ENCODE measurements around the gene DDX3X.
"Not testable (repeated sequence)": the region's sequence is repeated elsewhere in the genome, so short reads cannot be mapped to it uniquely, and the experiment has no call there.

Gene DDX3X

DNA sequence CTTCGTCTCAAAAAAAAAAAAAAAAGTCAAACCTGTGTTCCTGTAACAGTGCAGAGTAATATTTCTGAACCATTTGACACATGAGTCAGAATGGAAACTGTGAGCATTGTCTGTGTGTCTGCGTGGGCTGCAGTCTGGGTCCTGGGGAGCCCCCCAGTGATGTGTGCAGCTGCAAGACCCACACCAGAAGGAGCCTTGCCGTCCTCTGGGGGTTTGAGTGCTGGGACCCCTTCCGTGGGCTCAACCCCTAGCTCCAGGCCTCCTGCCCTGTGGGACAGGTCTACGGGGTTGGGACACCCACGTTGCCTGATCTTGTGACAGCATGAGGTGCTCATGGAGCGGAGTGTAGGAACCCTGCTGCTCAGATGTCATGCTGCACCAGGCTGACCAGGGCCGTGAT is 43.7 kb downstream of the DDX3X start:
- no peak for DNase-seq

DNA sequence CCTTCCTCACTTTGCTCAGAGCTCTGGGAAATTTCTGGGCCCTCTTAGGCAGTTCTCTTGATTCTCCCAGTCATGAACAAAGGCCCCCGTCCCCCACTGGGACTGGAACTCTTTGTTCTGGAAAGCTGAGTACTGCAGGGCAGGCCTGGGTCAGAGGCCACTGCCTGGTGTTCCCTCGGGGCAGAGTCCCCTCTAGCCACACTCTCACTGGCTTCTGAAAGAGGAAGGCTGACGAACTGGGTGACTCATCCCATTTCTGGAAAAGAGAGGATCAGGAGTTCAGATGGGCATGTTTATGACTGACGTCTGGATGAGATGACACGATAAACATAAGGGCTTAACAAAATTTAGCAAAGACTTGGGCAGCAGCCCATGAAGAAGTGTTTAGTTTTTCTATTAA is 47.7 kb downstream of the DDX3X start:
- no peak for DNase-seq

DNA sequence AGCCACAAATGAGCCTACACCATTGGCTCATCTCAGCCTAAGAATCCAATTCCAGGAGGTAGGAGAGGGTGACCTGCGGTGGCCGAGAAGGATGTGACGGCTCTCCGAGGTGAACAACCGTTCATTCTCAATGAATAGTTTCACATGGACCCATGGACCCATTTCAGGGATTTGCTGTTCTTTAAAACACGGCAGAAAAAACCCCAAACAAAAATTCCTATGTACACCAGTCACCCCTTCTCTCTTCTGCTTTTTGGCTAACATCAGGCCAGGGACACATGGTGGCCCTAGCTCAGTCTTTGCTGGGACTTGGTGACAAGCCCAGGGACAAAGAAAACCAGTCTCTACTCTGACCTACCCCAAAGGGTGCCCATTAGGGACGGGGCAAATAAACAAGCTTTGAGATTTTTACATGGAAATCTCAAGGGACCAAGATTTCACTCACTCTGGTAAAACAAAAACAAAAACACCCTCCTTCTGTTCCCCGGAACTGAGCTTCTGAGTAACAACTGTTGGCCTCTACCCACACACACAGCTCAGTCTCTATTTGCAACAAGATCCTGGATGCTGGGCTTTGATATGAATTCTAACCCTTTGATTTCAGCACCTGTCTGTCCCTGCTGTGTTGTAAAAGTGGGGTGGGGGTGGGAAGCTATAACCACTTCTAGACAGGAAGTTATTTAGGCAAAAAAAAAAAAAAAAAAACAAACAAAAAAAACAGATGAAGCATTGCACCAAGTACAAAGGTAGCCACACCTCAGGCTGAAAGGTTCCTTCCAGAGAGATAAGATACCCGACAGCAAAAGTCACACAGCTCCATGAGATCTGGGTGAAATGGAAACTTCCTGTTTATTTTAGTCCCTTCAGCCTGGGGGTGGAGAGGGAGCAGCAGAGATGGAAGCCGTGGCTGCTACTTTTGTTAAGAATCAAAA is 49.0 kb downstream of the DDX3X start:
- peak; percentile 60 for DNase-seq

DNA sequence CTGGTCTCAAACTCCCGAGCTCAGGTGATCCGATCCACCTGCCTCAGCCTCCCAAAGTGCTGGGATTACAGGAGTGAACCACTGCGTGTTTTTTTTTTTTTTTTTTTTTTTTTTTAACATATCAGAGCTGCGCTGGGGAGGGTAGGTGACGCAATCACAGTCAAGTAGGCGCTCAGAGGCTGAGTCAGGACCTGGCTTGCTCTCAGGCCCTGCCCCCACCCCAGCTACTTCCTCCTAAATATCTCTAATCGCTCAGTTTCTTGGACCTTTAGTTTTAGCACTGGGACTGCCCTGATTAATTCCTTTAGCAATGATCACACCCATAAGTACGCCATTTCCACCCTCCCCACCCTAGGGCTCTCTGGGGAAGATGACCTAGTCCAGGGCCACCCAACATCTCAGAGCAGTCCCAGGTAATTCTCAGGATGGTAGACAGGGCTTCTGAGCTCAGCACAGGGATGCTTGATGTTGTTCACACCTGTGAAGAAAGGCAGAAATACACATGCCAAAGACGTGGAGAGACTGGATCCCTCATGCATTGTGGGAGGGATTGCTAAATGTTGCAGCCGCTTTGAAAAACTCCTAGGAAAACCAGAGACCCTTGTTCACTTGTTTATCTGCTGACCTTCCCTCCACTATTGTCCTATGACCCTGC is 50.2 kb downstream of the DDX3X start:
- no peak for DNase-seq

DNA sequence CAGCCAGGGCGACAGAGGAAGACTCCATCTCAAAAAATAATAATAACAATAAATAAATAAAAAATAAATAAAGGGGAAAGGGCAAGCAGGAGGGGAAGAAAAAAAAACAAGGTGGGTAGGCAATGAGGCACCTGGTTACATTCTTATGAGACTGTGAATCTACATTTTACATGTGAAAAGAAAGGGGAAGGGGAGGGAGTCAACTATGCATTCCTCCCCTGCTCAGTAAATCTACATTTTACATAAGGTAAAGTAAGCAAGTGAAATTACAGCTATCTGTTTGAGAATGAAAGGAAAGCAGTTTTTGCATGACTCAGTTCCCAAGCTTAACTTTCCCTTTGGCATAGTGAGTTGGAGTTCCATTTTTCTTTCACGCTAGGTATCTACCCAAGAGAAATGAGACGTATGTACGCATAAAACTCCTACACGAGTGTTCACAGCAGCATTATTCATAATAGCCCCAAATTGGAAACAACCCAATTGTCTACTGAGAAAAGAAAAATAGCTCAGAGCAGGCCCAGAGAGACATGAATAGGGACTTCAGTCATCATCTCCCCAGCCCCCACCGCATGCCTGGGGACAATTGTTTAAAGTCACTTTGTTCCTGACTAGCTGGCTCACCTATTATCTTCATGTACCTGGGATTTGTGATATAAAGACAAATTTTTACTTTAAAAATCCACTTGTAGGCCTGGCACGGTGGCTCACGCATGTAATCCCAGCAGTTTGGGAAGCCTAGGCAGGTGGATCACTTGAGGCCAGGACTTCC is 52.4 kb downstream of the DDX3X start:
- no peak for DNase-seq

DNA sequence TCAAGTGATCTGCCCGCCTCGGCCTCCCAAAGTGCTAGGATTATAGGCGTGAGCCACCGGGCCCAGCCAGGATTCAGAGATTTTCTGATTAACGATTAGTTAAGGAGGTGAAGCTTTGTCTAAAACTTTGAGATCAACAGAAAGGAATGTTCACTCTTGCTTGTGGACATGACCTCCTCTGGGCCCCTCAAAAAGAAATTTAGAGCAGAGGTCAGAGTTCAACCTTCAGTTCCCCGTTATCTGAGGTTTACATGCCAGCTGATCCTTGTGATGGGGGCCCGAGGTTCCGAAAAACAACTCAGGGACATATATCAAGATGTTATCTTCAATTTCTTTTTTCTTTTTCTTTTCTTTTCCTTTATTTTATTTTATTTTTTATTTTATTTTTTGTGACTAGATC is 54.6 kb downstream of the DDX3X start:
- DNase-seq: no peak

DNA sequence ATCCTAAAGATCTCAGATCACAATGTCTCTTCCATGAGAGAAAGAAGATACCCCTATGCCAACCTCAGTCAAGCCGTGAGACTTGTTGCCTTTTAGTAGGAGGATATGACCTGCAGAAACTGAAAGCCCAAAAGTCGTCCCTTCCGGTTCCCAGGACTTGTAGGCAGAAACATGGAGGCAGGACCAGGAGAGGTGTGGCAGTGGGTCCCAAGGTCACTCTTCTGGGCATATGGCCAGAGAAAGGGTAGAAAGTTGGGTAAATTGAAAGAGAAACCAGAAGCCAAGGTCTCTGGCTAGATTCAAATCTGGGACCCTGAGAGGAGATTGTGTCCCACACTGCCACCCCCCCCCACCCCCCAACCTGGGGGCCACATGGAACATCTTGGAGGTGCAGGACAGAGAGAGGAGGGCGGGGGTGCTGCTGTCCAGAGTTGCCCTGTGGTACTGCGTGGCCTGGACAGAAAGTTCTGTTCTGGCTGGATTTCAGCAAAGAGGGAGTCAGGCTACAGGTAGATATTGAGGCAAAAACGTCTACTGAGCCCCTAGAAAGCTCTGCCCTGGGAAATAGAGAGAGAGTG is 55.4 kb downstream of the DDX3X start:
- no peak for DNase-seq

DNA sequence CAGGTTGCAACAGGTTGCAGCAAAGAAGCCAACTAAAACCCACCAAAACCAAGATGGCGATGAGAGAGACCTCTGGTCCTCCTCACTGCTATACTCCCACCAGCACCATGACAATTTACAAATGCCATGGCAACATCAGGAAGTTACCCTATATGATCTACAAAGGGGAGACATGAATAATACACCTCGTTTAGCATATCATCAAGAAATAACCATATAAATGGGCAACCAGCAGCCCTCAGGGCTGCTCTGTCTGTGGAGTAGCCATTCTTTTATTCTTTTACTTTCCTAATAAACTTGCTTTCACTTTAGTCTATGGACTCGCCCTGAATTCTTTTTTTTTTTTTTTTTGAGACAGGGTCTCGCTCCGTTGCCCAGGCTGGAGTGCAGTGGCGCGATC is 56.6 kb downstream of the DDX3X start:
- DNase-seq: not testable (repeated sequence)

DNA sequence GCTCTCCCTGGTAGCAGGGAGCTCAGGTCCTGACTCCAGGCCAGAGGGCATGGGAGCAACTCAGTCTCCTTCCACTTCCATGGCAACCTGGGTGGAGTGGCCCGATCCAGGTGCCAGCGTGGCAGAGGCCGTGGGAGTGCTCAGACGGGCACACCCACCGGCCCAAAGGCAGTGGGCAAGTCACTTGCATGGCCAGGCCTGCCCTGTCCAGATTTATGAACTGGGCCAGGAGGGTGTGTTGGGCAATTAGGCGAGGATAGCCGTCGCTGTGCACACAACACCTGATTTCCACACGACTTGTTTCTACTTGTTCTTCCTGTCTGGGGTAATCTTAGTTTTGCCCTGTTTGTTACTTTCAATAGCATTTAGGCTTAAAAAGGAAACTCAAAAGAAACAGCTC is 57.6 kb downstream of the DDX3X start:
- DNase-seq: no peak

DNA sequence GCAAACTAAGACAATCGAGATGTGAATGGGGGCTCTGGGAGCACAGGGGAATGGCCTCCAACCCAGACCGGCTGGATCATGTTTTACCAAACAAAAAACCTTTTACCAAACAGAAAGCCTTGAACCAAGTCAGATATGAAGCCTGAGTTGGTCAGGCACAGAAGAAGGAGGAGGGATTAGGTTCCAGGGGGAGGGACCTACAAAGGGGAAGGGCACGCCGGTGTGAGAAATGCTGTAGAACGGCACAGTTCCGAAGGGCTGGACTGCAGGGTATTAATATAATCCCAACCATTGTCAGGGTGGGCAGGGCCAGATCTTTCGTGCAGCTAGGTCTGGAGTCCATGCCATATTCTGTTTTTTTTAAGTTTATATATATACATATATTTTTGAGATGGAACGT is 60.3 kb downstream of the DDX3X start:
- no peak for DNase-seq

DNA sequence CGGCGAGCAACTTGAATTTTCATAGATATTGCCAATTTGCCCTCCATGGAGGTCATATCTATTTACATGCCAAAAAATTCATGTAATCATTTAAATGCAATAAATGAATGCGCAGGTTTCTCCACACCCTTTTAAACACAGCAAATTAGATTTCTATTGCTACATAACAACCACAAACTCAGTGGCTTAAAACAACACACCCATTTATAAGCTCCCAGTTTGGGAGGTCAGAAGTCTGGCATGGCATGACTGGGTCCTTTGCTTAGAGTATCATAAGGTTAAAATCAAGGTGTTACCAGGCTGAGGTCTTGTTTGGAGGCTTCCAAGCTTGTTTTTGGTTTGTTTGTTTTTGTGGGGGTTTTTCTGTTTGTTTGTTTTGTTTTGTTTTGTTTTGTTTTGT is 63.3 kb downstream of the DDX3X start:
- no peak for DNase-seq

DNA sequence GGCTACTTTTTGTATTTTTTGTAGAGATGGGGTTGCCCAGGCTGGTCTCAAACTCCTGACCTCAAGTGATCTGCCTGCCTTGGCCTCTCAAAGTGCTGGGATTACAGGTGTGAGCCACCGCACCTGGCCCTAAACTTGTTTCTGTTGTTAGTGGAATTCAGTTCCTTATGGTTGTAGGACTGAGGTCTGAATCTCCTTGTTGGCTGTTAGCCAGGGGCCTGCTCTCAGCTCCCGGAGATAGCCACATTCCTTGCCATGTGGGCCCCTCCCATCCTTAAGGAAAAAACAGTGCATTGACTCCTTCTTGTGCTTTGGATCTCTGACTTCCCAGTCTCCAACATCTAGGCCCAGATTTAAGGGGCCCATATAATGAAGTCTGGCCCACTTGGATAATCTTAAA is 63.8 kb downstream of the DDX3X start:
- DNase-seq: no peak

DNA sequence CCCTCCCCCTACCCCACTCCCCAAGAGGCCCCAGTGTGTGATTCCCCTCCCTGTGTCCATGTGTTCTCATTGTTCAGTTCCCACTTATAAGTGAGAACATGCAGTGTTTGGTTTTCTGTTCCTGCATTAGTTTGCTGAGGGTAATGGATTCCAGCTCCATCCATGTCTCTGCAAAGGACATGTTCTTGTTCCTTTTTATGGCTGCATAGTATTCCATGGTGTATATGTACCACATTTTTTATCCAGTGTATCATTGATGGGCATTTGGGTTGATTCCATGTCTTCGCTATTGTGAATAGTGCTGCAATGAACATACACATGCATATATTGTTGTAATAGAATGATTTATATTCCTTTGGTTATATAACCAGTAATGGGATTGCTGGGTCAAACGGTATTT is 68.6 kb downstream of the DDX3X start:
- not testable (repeated sequence) for DNase-seq

DNA sequence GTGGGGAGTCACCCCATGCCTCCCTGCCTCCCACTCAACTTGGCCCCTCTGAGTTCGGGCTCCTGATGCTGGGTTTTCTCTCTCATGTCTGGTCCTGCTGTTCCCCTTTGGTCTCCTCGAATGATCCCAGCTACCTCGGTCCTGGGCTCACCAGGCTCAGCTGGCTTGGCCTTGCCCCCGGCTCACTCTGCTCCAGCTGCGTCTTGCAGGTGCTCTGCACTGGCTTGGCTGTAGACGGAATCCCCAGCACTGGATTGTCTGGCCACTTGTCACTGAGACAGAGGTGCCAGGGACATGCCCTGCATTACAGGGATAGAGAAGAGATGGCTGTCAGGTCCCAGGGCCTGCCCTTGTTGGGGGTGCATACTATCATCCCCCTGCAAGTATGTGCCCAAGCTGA is 71.6 kb downstream of the DDX3X start:
- DNase-seq: no peak

DNA sequence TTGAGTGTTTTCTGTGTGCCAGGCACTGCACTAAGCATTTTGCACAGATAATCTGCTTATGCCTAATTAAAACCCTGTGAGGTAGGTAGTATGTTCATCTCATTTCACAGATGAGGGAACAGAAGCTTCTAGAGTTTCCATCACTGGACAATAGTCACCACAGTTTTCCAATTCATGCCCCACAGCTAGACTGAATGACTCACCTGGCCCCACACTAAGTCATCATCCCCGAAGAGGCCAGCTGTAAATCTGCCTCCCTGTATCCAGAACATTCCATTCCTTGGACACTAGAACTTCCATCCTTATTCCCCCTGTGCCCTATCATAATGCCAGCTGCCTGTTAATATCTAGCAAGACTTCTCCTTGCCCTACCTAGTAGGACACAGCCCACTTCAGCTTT is 72.2 kb downstream of the DDX3X start:
- DNase-seq: no peak

DNA sequence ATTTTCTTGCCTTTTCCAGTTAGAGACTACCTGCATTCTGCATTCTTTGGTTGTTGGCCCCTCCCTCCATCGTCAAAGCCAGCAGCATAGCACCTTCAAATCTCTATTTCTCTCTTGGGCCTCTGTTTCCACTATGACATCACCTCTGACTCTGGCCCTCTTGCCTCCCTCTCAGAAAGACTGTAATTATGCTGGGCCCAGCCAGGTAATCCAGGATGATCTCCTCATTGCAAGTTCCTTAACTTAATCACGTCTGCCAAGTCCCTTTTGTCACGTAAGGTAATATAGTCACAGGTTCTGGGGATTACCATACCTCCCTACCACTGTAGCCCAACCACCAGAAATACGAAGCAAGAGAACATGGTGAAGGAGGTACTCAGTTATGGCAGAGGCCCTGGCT is 73.9 kb downstream of the DDX3X start:
- no peak for DNase-seq

DNA sequence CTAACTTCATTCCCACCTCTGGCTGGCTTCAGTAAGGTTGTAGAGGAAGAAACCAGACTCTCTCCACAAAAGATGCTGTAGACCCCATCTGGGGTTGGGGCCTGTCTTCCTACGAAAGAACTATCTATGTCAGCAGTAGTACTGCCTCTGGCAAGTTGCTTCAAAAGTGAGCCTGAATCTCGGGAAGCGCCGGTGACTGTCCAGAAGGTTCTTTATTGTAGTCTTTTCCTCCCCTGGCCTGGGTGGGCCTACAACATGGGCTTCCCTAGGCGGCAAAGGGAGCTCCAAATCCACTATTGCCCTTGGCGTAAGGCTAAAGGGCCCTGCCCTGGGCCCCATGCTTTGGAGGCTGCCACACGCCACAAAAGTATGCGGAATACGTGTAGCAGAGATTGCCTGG is 74.6 kb downstream of the DDX3X start:
- no peak for DNase-seq

DNA sequence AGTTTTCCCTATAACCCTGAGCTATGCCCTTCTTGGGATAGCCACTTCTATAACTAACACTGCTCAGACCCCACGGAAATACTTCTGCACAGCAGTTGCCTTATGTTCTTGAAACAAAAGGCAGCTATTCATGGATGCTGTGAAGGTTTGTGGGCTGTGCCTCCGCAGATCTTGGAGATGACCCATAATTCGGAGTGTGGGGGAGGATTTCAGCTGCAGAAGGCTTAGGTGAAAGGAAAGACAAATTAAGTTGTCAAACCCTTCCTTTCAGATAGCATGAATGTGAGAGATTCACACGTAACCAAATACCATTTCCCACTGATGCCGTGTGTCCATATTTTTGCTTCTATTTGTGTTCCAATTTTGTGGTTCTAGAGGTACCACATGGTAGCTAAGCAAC is 75.0 kb downstream of the DDX3X start:
- no peak for DNase-seq

DNA sequence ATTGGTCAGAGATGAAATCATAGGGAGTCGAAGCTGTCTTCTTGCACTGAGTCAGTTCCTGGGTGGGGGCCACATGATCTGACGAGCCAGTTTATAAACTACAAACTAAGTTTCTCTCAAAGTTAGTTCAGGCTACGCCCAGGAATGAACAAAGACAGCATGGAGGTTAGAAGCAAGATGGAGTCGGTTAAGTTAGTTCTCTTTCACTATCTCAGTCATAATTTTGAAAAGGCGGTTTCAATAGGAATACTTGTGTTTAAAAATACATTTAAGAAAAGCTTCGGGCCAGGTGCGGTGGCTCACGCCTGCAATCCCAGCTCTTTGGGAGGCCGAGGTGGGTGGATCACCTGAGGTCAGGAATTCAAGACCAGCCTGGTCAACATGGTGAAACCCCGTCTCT is 77.3 kb downstream of the DDX3X start:
- not testable (repeated sequence) for DNase-seq

DNA sequence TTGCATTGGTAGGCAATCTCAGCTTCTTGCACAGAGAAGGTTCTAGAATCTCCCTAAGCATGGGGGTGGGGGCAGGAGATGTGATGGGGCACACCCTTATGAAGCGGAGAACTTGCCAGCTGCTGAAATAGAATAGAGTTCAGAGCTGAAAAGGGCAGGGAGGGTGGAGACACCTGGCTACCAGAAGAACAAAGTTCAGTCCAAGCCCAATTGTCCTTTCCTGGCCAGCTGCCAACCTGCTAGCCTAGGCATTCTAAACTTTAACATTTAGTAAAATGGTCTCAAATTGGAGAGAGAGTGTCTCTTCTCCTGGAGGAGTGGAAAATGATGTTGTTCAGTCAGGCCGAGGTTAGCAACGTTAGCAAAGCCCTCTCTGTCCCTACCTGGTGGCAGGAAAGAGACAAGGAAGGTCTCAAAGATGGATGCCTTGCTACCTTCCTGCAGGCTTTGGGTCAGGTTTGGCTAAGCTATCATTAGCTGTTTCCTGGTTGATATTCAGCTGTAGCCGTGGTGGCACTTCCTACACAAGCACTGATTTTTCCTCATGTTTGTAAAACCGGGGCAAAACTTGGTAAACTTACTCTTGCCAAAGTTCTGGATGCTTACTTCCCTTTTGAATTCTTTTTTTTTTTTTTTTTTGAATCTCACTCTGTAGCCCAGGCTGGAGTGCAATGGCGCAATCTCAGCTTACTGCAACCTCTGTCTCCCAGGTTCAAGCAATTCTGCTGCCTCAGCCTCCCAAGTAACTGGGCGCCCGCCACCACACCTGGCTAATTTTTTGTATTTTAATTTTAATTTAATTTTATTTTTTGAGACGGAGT is 78.5 kb downstream of the DDX3X start:
- DNase-seq: peak; percentile 70
